HUES64 (cell line): ENCODE data around the gene POLR3E.
"Not testable (repeated sequence)": the region's sequence is repeated elsewhere in the genome, so short reads cannot be mapped to it uniquely, and the experiment has no call there.

Experiments
- H3K27ac ChIP-seq: 2 replicates; pipeline ENCODE4 v1.7.0; 2013; ENCODE audit warnings: low read depth, low read length, inconsistent platforms
- H3K27me3 ChIP-seq: 2 replicates; pipeline ENCODE4 v1.6.1; 2013; ENCODE audit warnings: mild to moderate bottlenecking, low read length; ENCODE audit not compliant: insufficient read depth
- H3K36me3 ChIP-seq: 2 replicates; pipeline ENCODE4 v1.6.1; 2013; ENCODE audit warnings: mild to moderate bottlenecking, low read length; ENCODE audit not compliant: insufficient read depth
- H3K4me1 ChIP-seq: 2 replicates; pipeline ENCODE4 v1.6.1; 2013; ENCODE audit warnings: mild to moderate bottlenecking, low read length, moderate library complexity; ENCODE audit not compliant: insufficient read depth
- H3K4me3 ChIP-seq: 2 replicates; pipeline ENCODE4 v1.5.1; 2013; ENCODE audit warnings: mild to moderate bottlenecking, low read length, moderate library complexity
- H3K9ac ChIP-seq: 2 replicates; pipeline ENCODE4 v1.6.1; 2013; ENCODE audit warnings: mild to moderate bottlenecking, low read depth, low read length
- H3K9me3 ChIP-seq: 2 replicates; pipeline ENCODE4 v1.6.1; 2013; ENCODE audit warnings: low read depth, low read length; ENCODE audit not compliant: insufficient read depth
- WGBS: fragments of 150-250, 120-280 bp; methylation state at CpG from one replicate; pipeline ENCODE4 v1.1.7; 2013; ENCODE audit warnings: missing lambda C conversion rate; 5-methylcytosine and 5-hydroxymethylcytosine counted together

The POLR3E gene

GRCh38 chr16:22293137-22294106 lies 3.8 kb upstream of the POLR3E start:
- Histone ChIP-seq H3K9me3 (no peaks in the 10 kb centered on the region), H3K27ac (no peak overlapping the region), H3K36me3 (no peaks in the 10 kb centered on the region), H3K4me3 (no peak overlapping the region), H3K4me1 (no peaks in the 10 kb centered on the region), H3K9ac (no peak overlapping the region), H3K27me3 (no peaks in the 10 kb centered on the region)
- 94% methylated on average over 11 of the region's 11 CpGs for WGBS

- Histone ChIP-seq H3K9ac (peak overlapping the region; percentile 60), H3K4me1 (no peaks in the 10 kb centered on the region), H3K27me3 (no peaks in the 10 kb centered on the region), H3K27ac (no peak overlapping the region), H3K36me3 (0 out of 2 replicates have a peak, but pooled peaks cover 3% of the 10 kb centered on the region), H3K9me3 (no peaks in the 10 kb centered on the region), H3K4me3 (peak overlapping the region; percentile 84)
- 8% methylated on average over 15 of the region's 17 CpGs for WGBS
These were observed 740 bp upstream of the POLR3E start for GRCh38 chr16:22296225-22297113.

DNA sequence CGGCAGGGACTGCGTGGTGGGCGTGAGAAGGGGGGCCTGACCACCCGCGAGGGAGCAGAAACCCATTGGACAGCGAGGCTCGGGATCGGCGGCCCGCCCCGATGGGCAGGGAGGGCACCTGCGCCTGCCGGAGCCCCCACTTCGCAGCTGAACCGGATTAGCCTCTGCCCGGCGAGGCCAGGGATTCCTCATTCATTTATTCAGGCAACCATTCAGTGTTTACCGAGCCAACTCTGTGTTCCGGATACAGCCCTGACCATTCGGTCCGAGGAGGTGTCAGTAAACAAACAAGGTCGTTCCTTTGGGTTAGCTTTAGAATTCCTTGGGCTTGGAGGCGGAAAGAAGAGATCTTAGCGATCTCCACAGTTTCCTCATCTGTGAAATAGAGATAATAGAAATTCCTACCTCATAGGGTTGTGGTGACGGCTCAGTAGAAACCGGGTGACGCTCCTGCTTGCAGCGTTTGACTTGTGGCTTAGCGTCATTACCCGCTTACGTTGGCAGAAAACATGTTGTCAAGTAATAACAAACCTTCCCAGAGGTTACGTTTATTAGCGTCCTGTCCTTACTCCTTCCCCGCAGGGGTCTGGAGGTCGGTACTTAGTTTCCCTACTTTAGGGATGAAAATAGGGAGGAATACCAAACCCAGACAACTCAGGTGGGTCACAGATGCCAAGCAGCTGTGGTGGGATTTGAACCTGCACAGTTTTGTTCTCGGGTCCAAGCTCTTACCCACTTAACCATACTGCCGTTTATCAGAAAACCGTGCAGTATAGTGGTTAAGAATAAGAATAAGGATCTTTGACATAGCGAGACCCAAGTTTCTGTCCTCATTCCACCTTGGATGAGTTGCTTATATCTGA lies 893 bp downstream of the POLR3E start:
- Histone ChIP-seq H3K4me1 (no peaks in the 10 kb centered on the region), H3K36me3 (peaks cover 17% of the 10 kb centered on the region), H3K27ac (peak overlapping the region; percentile 96), H3K9ac (peak overlapping the region; percentile 96), H3K9me3 (no peaks in the 10 kb centered on the region), H3K27me3 (no peaks in the 10 kb centered on the region), H3K4me3 (peak overlapping the region; percentile 83)
- 7% methylated on average over 38 of the region's 39 CpGs for WGBS

DNA sequence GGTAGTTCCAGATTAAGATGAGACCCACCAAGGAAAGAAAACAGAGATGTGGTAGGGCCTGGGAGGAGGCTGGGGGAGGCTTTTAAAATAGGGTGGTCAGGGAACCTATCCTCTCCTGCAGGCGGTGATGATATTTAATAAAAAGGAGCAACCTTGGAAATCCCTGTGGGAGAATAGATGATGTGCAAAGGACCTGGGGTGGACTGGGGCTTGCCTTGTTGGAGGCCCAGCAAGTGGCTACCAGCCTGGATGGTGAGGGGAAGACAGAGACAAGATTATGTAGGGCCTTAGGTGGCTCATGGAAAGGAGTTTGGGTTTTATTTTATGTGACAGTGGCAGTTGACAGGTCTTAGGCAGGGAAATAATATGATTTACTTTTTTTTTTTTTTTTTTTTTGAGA lies 1.8 kb downstream of the POLR3E start:
- H3K36me3 ChIP-seq = peaks cover 22% of the 10 kb centered on the region
- no peak overlapping the region for H3K9ac ChIP-seq
- peak overlapping the region; percentile 83; the same call in 1 of the 2 replicates for H3K4me3 ChIP-seq
- 95% methylated on average over 1 of the region's 1 CpG for WGBS
- H3K9me3 ChIP-seq = no peaks in the 10 kb centered on the region
- no peaks in the 10 kb centered on the region for H3K27me3 ChIP-seq
- H3K4me1 ChIP-seq = no peaks in the 10 kb centered on the region
- H3K27ac ChIP-seq = no peak overlapping the region

DNA sequence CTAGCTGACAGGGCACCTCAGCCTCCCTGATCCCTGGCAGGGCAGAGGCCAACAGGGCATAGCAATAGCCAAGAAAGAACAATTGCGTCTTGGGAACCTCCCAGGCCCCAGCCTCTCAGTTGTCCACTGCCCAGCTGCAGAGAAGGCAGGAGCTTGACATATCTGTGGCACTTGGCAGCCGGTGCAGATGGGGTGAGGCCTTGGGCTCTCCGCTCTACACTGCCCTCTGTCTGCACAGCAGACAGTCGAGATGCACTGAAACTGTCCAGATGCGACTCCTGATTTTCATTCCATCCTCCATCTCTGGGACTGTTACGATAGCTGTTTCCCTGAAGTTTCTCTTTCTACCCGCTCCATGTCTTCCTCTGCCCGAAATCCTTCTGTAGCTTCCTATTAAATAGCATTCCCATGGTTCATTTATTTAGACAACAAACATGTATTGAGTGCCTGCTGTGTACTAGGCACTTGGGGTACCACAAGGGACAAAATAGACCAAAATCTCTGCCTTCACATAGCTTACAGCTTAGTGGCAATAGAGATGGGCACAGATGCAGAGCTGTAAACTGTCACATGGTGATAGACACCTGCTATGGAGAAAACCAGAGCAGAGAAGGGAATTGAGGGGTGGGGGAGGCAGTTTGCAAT lies 3.3 kb downstream of the POLR3E start:
- H3K27me3 ChIP-seq = no peaks in the 10 kb centered on the region
- H3K27ac ChIP-seq = no peak overlapping the region
- no peaks in the 10 kb centered on the region for H3K4me1 ChIP-seq
- H3K9me3 ChIP-seq = no peaks in the 10 kb centered on the region
- no peak overlapping the region for H3K9ac ChIP-seq
- peaks cover 38% of the 10 kb centered on the region for H3K36me3 ChIP-seq
- 80% methylated on average over 8 of the region's 8 CpGs for WGBS
- H3K4me3 ChIP-seq = no peak overlapping the region

DNA sequence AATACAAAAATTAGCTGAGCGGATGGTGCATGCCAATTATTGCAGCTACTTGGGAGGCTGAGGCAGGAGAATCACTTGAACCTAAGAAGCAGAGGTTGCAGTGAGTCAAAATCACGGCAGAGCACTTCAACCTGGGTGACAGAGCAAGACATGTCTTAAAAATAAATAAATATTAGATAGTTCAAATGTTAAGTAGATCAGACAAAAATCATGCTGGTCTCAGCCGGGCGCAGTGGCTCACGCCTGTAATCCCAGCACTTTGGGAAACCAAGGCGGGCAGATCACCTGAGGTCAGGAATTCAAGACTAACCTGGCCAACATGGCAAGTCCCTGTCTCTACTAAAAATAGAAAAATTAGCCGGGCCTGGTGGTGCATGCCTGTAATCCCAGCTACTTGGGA lies 4.2 kb downstream of the POLR3E start:
- H3K9ac ChIP-seq, H3K27ac ChIP-seq, H3K9me3 ChIP-seq, H3K4me1 ChIP-seq, H3K27me3 ChIP-seq, H3K4me3 ChIP-seq: not testable (repeated sequence)
- WGBS = 93% methylated on average over 7 of the region's 7 CpGs
- peaks cover 45% of the 10 kb centered on the region for H3K36me3 ChIP-seq

DNA sequence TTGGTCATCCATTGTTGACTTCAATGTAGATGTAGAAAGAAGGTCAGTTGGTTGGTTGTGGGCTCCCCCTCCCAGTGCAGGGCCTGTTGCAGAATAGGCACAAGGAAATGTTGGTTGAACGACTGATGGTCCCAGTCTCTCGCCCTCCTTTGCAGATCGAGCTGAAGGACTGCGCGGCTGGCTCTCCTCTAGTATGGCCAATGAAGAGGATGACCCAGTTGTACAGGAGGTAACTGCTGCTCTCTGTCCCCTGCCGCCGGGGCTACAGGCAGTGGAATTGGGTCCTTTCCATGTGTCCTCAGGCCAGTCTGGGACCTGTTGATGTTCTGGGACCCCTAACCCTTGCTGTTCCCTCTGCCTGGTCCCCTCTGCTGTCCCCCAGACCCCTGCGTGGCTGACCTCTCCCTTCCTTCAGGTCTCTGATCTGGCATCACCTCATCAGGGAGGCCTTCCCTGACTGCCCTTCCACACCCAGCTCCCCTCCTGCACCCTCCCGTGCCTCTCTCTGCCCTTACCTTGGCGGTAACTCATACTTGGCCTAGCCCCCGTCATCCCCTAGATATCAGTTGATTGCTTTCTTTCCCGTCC lies 5.7 kb downstream of the POLR3E start:
- 96% methylated on average over 12 of the region's 12 CpGs for WGBS
- no peak overlapping the region for H3K9ac ChIP-seq
- no peaks in the 10 kb centered on the region for H3K4me1 ChIP-seq
- no peak overlapping the region for H3K27ac ChIP-seq
- H3K4me3 ChIP-seq = no peak overlapping the region
- H3K9me3 ChIP-seq = no peaks in the 10 kb centered on the region
- H3K36me3 ChIP-seq = peaks cover 59% of the 10 kb centered on the region
- no peaks in the 10 kb centered on the region for H3K27me3 ChIP-seq

DNA sequence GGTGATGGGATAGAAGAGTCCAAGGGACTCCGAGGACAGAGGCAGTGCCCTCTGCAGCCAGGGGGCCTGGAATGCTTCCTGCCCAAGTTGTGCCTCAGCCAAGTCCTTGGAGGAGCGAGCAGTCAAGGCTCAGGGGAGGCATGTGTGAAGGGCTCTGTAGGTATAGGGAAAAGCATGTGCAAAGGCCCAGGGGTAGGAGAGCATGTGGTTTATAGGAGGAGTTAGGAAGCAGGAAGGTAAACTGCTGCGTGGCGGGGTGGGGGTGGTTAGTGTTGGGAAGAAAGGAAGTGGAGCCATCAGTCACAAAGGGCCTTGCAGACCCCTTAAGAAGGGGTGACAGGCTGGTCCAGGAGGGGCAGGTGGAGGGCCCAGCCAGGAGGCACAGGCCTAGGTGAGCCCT lies 7.2 kb downstream of the POLR3E start:
- H3K36me3 ChIP-seq = peaks cover 75% of the 10 kb centered on the region

DNA sequence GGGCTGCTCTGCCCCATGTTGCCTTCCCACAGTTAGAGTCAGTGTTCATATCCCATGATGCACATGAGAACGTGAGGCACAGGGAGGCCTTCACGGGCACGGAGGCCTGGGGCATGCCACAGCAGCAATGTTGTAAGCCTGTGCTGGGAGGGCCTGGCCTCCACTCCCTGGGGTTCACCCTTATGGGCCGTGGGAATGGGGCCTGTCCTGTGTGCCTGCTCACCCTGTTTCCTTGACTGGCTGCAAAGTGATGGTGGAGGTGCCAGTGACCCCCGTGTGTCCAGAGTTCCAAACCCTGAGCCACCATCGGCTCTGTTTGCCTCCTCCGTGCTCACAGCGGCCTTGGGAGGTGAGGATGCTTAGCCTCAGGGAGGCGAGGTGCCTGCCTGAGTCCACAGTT lies 9.6 kb downstream of the POLR3E start:
- no peaks in the 10 kb centered on the region for H3K27me3 ChIP-seq
- no peak overlapping the region for H3K4me3 ChIP-seq
- no peaks in the 10 kb centered on the region for H3K4me1 ChIP-seq
- H3K9ac ChIP-seq = no peak overlapping the region
- WGBS = 94% methylated on average over 9 of the region's 9 CpGs
- no peak overlapping the region for H3K27ac ChIP-seq
- H3K36me3 ChIP-seq = peaks cover 91% of the 10 kb centered on the region
- no peaks in the 10 kb centered on the region for H3K9me3 ChIP-seq

More for the DNA sequence above, 7.2 kb downstream of the POLR3E start:
- Histone ChIP-seq H3K4me1 (no peaks in the 10 kb centered on the region), H3K9me3 (no peaks in the 10 kb centered on the region), H3K27ac (no peak overlapping the region), H3K9ac (no peak overlapping the region), H3K27me3 (no peaks in the 10 kb centered on the region), H3K4me3 (no peak overlapping the region)
- WGBS = 95% methylated on average over 4 of the region's 4 CpGs

DNA sequence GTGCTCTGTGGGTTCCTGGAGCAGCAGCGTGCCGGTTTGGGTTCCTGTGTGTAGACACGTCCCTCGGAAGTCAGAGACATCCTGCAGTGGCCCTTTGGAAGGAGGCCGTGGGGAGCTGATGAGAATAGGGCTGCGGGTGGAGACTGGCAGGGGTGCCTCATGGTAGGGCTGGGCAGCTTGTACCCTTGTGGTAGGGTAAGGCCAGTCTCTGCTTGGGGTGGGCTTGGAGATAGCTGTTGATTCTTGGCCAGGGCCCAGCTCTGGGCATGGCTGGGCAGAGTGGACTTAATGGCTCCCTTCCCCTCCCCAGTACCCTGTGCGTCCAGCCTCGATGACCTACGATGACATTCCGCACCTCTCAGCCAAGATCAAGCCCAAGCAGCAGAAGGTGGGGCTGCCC lies 10.6 kb downstream of the POLR3E start:
- Histone ChIP-seq H3K4me3 (no peak overlapping the region), H3K27ac (no peak overlapping the region), H3K9ac (no peak overlapping the region), H3K4me1 (no peaks in the 10 kb centered on the region), H3K36me3 (peaks cover 91% of the 10 kb centered on the region), H3K9me3 (no peaks in the 10 kb centered on the region), H3K27me3 (no peaks in the 10 kb centered on the region)
- WGBS = 97% methylated on average over 10 of the region's 10 CpGs
